Measurements from ENCODE around the gene ADTRP.

The ADTRP gene

DNA sequence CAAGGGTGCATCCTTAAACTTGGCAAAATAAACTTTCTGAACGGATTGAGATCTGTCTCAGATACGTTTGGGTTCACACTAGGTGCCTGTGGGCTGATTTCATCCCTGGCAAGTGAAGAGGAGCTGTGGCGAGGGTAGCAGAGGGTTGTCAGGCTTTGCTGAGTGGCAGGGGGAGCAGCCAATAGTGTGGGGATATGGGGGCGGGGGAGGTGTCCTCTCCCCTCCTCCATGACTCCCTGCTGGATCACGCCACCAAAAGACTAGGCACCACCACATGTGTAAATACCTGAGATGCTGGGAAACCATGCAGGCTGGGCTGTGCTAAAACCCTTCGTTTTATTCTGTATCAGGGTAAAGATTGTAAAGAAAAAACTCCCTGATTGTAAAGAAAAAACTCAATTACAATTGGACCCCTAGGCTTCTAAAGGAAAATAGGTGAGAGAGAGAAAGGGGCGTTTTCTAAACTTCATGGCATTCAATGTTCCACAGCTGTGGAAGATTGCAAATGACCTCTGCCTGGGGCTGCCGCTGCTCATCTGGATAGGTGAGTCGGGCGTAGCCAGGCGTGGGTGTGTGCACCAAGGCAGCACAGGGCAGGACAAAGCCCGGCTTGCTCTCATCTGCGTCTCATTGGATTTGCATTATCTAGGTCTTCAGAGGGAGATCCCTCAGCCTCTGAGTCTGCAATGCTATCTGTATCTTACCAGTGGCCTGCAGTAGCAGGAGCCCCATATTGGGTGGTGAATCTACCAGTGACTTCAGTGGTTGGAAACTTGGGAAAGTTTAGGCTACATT is 26.9 kb upstream of the ADTRP start:
- ATAC-seq, result no peak
- TF ChIP-seq, protein P1, sequence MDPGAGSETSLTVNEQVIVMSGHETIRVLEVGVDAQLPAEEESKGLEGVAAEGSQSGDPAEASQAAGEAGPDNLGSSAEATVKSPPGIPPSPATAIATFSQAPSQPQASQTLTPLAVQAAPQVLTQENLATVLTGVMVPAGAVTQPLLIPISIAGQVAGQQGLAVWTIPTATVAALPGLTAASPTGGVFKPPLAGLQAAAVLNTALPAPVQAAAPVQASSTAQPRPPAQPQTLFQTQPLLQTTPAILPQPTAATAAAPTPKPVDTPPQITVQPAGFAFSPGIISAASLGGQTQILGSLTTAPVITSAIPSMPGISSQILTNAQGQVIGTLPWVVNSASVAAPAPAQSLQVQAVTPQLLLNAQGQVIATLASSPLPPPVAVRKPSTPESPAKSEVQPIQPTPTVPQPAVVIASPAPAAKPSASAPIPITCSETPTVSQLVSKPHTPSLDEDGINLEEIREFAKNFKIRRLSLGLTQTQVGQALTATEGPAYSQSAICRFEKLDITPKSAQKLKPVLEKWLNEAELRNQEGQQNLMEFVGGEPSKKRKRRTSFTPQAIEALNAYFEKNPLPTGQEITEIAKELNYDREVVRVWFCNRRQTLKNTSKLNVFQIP (CRISPR knock-in tag; IDR thresholded peaks at IDR 0.05; ENCODE audit: borderline replicate concordance, low read depth), result no peak
- TF ChIP-seq ZNF565 (CRISPR knock-in tag; conservative IDR thresholded peaks at IDR 0.05; ENCODE audit: low read depth), result no peak
- TF ChIP-seq BACH2 (CRISPR knock-in tag; IDR thresholded peaks at IDR 0.05; ENCODE audit: borderline replicate concordance), result no peak
- no peak for TF ChIP-seq ZFP30 (CRISPR knock-in tag; IDR thresholded peaks at IDR 0.05)
- no peak for TF ChIP-seq ZNF70 (CRISPR knock-in tag; IDR thresholded peaks at IDR 0.05)
- no peak for TF ChIP-seq TCF4 (CRISPR knock-in tag; IDR thresholded peaks at IDR 0.05; ENCODE audit: borderline replicate concordance)

DNA sequence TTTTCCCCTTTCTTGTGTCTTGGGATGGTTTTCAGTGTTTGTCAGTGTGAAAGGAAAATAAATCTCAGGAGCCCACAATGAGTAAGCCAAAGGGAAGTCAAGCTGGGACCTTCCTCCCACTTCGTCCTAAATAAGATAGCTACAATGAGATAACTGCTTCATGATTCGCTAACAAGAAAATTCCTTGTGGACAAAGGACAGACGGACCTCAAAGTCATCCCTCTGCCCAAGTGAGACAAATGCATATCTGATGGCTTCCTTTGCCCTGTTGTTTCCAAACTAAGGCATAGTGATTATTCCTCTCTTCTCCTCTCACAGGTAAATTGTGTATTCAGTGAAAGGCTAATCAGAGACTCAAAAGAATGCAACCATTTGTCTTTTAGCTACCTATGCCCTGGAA is 26.1 kb upstream of the ADTRP start:
- no peak for ATAC-seq
- TF ChIP-seq ZNF8 (CRISPR knock-in tag; IDR thresholded peaks at IDR 0.05) (no peak), ARNTL (CRISPR knock-in tag; IDR thresholded peaks at IDR 0.05; ENCODE audit: borderline replicate concordance, low read depth) (no peak), ZNF70 (CRISPR knock-in tag; IDR thresholded peaks at IDR 0.05) (no peak), ZNF565 (CRISPR knock-in tag; conservative IDR thresholded peaks at IDR 0.05; ENCODE audit: low read depth) (no peak), TCF4 (CRISPR knock-in tag; IDR thresholded peaks at IDR 0.05; ENCODE audit: borderline replicate concordance) (no peak), ESRRG (CRISPR knock-in tag; IDR thresholded peaks at IDR 0.05) (no peak), ZC3H10 (CRISPR knock-in tag; IDR thresholded peaks at IDR 0.05) (no peak), TSHZ2 (CRISPR knock-in tag; IDR thresholded peaks at IDR 0.05) (no peak)
- TF ChIP-seq, protein P2, sequence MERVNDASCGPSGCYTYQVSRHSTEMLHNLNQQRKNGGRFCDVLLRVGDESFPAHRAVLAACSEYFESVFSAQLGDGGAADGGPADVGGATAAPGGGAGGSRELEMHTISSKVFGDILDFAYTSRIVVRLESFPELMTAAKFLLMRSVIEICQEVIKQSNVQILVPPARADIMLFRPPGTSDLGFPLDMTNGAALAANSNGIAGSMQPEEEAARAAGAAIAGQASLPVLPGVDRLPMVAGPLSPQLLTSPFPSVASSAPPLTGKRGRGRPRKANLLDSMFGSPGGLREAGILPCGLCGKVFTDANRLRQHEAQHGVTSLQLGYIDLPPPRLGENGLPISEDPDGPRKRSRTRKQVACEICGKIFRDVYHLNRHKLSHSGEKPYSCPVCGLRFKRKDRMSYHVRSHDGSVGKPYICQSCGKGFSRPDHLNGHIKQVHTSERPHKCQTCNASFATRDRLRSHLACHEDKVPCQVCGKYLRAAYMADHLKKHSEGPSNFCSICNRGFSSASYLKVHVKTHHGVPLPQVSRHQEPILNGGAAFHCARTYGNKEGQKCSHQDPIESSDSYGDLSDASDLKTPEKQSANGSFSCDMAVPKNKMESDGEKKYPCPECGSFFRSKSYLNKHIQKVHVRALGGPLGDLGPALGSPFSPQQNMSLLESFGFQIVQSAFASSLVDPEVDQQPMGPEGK (CRISPR knock-in tag; IDR thresholded peaks at IDR 0.05; ENCODE audit: borderline replicate concordance), result no peak
- TF ChIP-seq, protein P3, sequence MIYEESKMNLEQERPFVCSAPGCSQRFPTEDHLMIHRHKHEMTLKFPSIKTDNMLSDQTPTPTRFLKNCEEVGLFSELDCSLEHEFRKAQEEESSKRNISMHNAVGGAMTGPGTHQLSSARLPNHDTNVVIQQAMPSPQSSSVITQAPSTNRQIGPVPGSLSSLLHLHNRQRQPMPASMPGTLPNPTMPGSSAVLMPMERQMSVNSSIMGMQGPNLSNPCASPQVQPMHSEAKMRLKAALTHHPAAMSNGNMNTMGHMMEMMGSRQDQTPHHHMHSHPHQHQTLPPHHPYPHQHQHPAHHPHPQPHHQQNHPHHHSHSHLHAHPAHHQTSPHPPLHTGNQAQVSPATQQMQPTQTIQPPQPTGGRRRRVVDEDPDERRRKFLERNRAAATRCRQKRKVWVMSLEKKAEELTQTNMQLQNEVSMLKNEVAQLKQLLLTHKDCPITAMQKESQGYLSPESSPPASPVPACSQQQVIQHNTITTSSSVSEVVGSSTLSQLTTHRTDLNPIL (CRISPR knock-in tag; IDR thresholded peaks at IDR 0.05; ENCODE audit: low read depth), result no peak
- TF ChIP-seq, protein P4, sequence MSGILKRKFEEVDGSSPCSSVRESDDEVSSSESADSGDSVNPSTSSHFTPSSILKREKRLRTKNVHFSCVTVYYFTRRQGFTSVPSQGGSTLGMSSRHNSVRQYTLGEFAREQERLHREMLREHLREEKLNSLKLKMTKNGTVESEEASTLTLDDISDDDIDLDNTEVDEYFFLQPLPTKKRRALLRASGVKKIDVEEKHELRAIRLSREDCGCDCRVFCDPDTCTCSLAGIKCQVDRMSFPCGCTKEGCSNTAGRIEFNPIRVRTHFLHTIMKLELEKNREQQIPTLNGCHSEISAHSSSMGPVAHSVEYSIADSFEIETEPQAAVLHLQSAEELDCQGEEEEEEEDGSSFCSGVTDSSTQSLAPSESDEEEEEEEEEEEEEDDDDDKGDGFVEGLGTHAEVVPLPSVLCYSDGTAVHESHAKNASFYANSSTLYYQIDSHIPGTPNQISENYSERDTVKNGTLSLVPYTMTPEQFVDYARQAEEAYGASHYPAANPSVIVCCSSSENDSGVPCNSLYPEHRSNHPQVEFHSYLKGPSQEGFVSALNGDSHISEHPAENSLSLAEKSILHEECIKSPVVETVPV (CRISPR knock-in tag; IDR thresholded peaks at IDR 0.05), result no peak

- no peak for ATAC-seq
- no peak for TF ChIP-seq ZNF70 (CRISPR knock-in tag; IDR thresholded peaks at IDR 0.05)
- TF ChIP-seq PPARA (CRISPR knock-in tag; IDR thresholded peaks at IDR 0.05; ENCODE audit: borderline replicate concordance), result no peak
- TF ChIP-seq, protein P2 (CRISPR knock-in tag; IDR thresholded peaks at IDR 0.05; ENCODE audit: borderline replicate concordance), result no peak
- no peak for TF ChIP-seq CSDC2 (CRISPR knock-in tag; IDR thresholded peaks at IDR 0.05)
- TF ChIP-seq TCF4 (CRISPR knock-in tag; IDR thresholded peaks at IDR 0.05; ENCODE audit: borderline replicate concordance), result no peak
- no peak for TF ChIP-seq BACH2 (CRISPR knock-in tag; IDR thresholded peaks at IDR 0.05; ENCODE audit: borderline replicate concordance)
- no peak for TF ChIP-seq GLIS3 (CRISPR knock-in tag; IDR thresholded peaks at IDR 0.05)
- TF ChIP-seq ESRRG (CRISPR knock-in tag; IDR thresholded peaks at IDR 0.05), result no peak
- no peak for TF ChIP-seq ZFP30 (CRISPR knock-in tag; IDR thresholded peaks at IDR 0.05)
- TF ChIP-seq ZC3H10 (CRISPR knock-in tag; IDR thresholded peaks at IDR 0.05), result no peak
- TF ChIP-seq, protein P1 (CRISPR knock-in tag; IDR thresholded peaks at IDR 0.05; ENCODE audit: borderline replicate concordance, low read depth), result no peak
- TF ChIP-seq TSHZ2 (CRISPR knock-in tag; IDR thresholded peaks at IDR 0.05), result no peak
- no peak for TF ChIP-seq SNAI2 (CRISPR knock-in tag; IDR thresholded peaks at IDR 0.05)
- no peak for TF ChIP-seq TOX (CRISPR knock-in tag; IDR thresholded peaks at IDR 0.05; ENCODE audit: borderline replicate concordance)
- TF ChIP-seq ZNF565 (CRISPR knock-in tag; conservative IDR thresholded peaks at IDR 0.05; ENCODE audit: low read depth), result no peak
Observed at GRCh38 chr6:11804135-11804534, 25.5 kb upstream of the ADTRP start.

Data from SK-N-SH treated with all-trans-retinoic acid at 6 μM for 48 hours (cell line).